ENCODE results near the gene TRAPPC11. TPM values are rescaled to one million over a fixed set of nuclear protein-coding genes. Genes with fewer than 3 reads are reported as not detected.

The TRAPPC11 gene
- total and polyA plus RNA-seq, 9 of the 15 experiments (the other 6 are each of a cell fraction or from before 2014, with no cell fraction given): 11.6 to 49.0 (median 28.7) TPM

DNA sequence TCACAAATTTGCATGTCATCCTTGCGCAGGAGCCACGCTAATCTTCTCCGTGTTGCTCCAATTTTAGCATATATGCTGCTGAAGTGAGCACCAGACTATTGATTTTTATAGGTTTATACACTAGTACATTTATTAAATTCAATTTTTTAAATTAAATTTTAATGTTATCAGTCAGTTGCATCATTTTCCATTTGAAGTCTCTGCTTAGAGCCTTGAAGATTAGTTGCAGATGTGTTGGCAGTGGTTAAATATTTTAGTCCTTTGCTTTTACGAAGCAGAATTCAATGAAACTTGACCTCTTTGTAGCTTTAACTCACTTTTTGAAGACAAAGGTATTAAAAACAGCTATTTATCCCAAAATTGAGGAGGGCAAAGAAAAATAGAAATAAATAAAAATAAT is 16.5 kb downstream of the TRAPPC11 start:
- Histone ChIP-seq H2AFZ (ENCODE audit: low read depth, low read length) (no peak overlapping the region), H3K27ac (ENCODE audit: extremely low read depth, low read depth, low read length) (no peak overlapping the region), H3K4me1 (replicated peaks in 1 of 2; ENCODE audit: control insufficient read depth in 2 of 2, insufficient read depth in 2 of 2, low read length in 2 of 2) (no peaks in the 10 kb centered on the region), H3K79me2 (ENCODE audit: control insufficient read depth, insufficient read depth, low read length) (no peaks in the 10 kb centered on the region), H4K20me1 (replicated peaks; ENCODE audit: control insufficient read depth, insufficient read depth, low read length) (no peaks in the 10 kb centered on the region), H3K4me3 (no peak overlapping the region), H3K27me3 (ENCODE audit: control insufficient read depth in 2 of 2, insufficient read depth in 2 of 2, low read length in 2 of 2) (no peaks in the 10 kb centered on the region), H3K9me3 (replicated peaks; ENCODE audit: control insufficient read depth, insufficient read depth, low read depth, low read length) (no peaks in the 10 kb centered on the region), H3K9ac (ENCODE audit: insufficient read depth in 1 of 2, low read depth in 2 of 2, low read length in 2 of 2) (no peak overlapping the region), H3K9me1 (ENCODE audit: control insufficient read depth, insufficient read depth, low read length) (no peaks in the 10 kb centered on the region), H3K4me2 (ENCODE audit: insufficient read depth, low read length) (no peak overlapping the region), H3K36me3 (ENCODE audit: control insufficient read depth, insufficient read depth, low read length) (peaks cover 49% of the 10 kb centered on the region; the same call in 2 of the 3 replicates)
- DNase-seq (ENCODE audit: extremely low read depth in 1 of 4, low spot score in 3 of 4) (no peak), ATAC-seq (no peak), FAIRE-seq (no peak)
- ChIA-PET POLR2A (no interaction called here), CTCF (ENCODE audit: low intra/inter-chr PET ratio) (no interaction called here)
- BruUV-seq (replicated peaks): no TSS peak
- TF ChIP-seq, protein P1, sequence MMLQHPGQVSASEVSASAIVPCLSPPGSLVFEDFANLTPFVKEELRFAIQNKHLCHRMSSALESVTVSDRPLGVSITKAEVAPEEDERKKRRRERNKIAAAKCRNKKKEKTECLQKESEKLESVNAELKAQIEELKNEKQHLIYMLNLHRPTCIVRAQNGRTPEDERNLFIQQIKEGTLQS (IDR thresholded peaks at IDR 0.05): 0 out of 2 replicates have a peak, but pooled peaks have one; percentile 10
- TF ChIP-seq, protein P1 (CRISPR knock-in tag; conservative IDR thresholded peaks at IDR 0.05): no peak
- TF ChIP-seq MCM2 (IDR thresholded peaks at IDR 0.05; ENCODE audit: low read depth): no peak
- 91% methylated on average over 4 of the region's 4 CpGs for WGBS (ENCODE audit: insufficient coverage, low coverage, missing lambda C conversion rate)
- in situ Hi-C loops (cut with MboI) (no loop called here), intact Hi-C loops (cut with micrococcal nuclease) (no loop called here)

DNA sequence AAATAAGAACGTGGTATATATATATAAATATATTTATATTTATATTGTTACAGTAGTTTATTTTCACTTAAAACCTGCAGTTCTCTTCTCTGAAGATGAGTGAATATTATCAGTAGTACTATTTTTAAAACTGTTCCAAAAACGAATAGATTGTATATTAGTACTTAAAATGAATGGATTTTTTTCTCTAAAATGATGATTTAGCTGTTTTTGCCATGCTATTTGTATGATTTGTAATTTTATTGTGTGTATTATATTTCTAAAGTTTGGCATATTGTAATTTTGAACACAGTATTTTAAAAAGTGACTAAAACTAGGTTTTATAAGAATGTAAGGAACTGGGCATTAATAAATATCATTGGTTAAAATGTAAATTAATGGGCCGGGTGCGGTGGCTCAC is 22.0 kb downstream of the TRAPPC11 start:
- in situ Hi-C loops (cut with MboI): no loop called here

More for the DNA sequence above, 22.0 kb downstream of the TRAPPC11 start:
- H3K9ac ChIP-seq (ENCODE audit: insufficient read depth in 1 of 2, low read depth in 2 of 2, low read length in 2 of 2): no peak overlapping the region
- no peak for FAIRE-seq
- no peak overlapping the region for H3K27ac ChIP-seq (ENCODE audit: extremely low read depth, low read depth, low read length)
- TF ChIP-seq KDM1A (IDR thresholded peaks at IDR 0.05) (no peak), ZNF316 (IDR thresholded peaks at IDR 0.05) (peak; percentile 80), MAFG (tag; conservative IDR thresholded peaks at IDR 0.05) (peak; percentile 33; the same call in 1 of the 2 replicates), MAFF (IDR thresholded peaks at IDR 0.05; ENCODE audit: low read length) (peak; percentile 14; the same call in 1 of the 2 replicates), C11orf30 (IDR thresholded peaks at IDR 0.05; ENCODE audit: low read depth) (peak; percentile 68)
- no peak for ATAC-seq
- no peaks in the 10 kb centered on the region for H3K9me1 ChIP-seq (ENCODE audit: control insufficient read depth, insufficient read depth, low read length)
- H3K36me3 ChIP-seq (ENCODE audit: control insufficient read depth, insufficient read depth, low read length): peaks cover 61% of the 10 kb centered on the region; the same call in 2 of the 3 replicates
- no peaks in the 10 kb centered on the region for H3K9me3 ChIP-seq (replicated peaks; ENCODE audit: control insufficient read depth, insufficient read depth, low read depth, low read length)
- no peak overlapping the region for H2AFZ ChIP-seq (ENCODE audit: low read depth, low read length)
- H3K79me2 ChIP-seq (ENCODE audit: control insufficient read depth, insufficient read depth, low read length): no peaks in the 10 kb centered on the region
- 72% methylated on average over 4 of the region's 4 CpGs for WGBS (ENCODE audit: insufficient coverage, low coverage, missing lambda C conversion rate)
- no peaks in the 10 kb centered on the region for H3K4me1 ChIP-seq (replicated peaks in 1 of 2; ENCODE audit: control insufficient read depth in 2 of 2, insufficient read depth in 2 of 2, low read length in 2 of 2)
- H3K4me2 ChIP-seq (ENCODE audit: insufficient read depth, low read length): no peak overlapping the region
- POLR2A ChIA-PET: no interaction called here
- BruUV-seq (replicated peaks): no TSS peak
- no peak for DNase-seq (ENCODE audit: extremely low read depth in 1 of 4, low spot score in 3 of 4)
- H4K20me1 ChIP-seq (replicated peaks; ENCODE audit: control insufficient read depth, insufficient read depth, low read length): no peaks in the 10 kb centered on the region
- intact Hi-C loops (cut with micrococcal nuclease): no loop called here
- no peaks in the 10 kb centered on the region for H3K27me3 ChIP-seq (ENCODE audit: control insufficient read depth in 2 of 2, insufficient read depth in 2 of 2, low read length in 2 of 2)
- CTCF ChIA-PET (ENCODE audit: low intra/inter-chr PET ratio): no interaction called here
- H3K4me3 ChIP-seq: no peak overlapping the region
